ENCODE data around the gene FZD10. TPM values are rescaled to one million over a fixed set of nuclear protein-coding genes. Genes with fewer than 3 reads are reported as not detected.

FZD10 gene
- polyA plus RNA-seq, 1 donor (not counting 4 experiments of a cell fraction or from before 2014, with no cell fraction given) = 0.55 TPM

- no peak overlapping the region for H3K9ac ChIP-seq (ENCODE audit: control insufficient read depth, extremely low read depth, insufficient read depth, low read length)
- H2AFZ ChIP-seq (ENCODE audit: control insufficient read depth, low read length) = no peak overlapping the region
- no peak overlapping the region for H3K27ac ChIP-seq (ENCODE audit: control insufficient read depth, insufficient read depth, low read length)
- H3K4me2 ChIP-seq (ENCODE audit: control insufficient read depth, extremely low read depth, insufficient read depth, low read depth, low read length) = no peak overlapping the region
- no peaks in the 10 kb centered on the region for H3K9me3 ChIP-seq (ENCODE audit: control insufficient read depth, low read depth, low read length)
- peaks cover 2% of the 10 kb centered on the region for H3K4me1 ChIP-seq (ENCODE audit: control insufficient read depth, extremely low read depth, insufficient read depth, low read length)
- TF ChIP-seq EZH2 (IDR thresholded peaks at IDR 0.05; ENCODE audit: low read length) (no peak), CTCF (optimal IDR thresholded peaks at IDR 0.05 in 1 of 3, IDR thresholded peaks at IDR 0.05 in 1 of 3, conservative IDR thresholded peaks at IDR 0.05 in 1 of 3; ENCODE audit: extremely low read depth in 1 of 3, insufficient read depth in 2 of 3, low read length in 3 of 3) (no peak)
- no peaks in the 10 kb centered on the region for H3K36me3 ChIP-seq (ENCODE audit: control insufficient read depth in 2 of 2, extremely low read depth in 1 of 2, insufficient read depth in 2 of 2, low read length in 2 of 2)
- H4K20me1 ChIP-seq (ENCODE audit: control insufficient read depth, extremely low read depth, insufficient read depth, low read length) = no peaks in the 10 kb centered on the region
- no peaks in the 10 kb centered on the region for H3K79me2 ChIP-seq (ENCODE audit: control insufficient read depth, insufficient read depth, low read length)
- no peaks in the 10 kb centered on the region for H3K9me1 ChIP-seq (ENCODE audit: control insufficient read depth, extremely low read depth, insufficient read depth, low read length)
- FAIRE-seq (no peak), DNase-seq (ENCODE audit: low read depth, low spot score) (no peak)
- H3K4me3 ChIP-seq (ENCODE audit: control insufficient read depth in 2 of 3, extremely low read depth in 1 of 3, insufficient read depth in 2 of 3, low read depth in 1 of 3, low read length in 3 of 3) = no peak overlapping the region
- dilution Hi-C loops (cut with MboI; ENCODE audit: extremely low pct_ligation_motif_present, low sequenced_read_pairs) = no loop called here
- H3K27me3 ChIP-seq (ENCODE audit: control insufficient read depth, extremely low read depth, insufficient read depth, low read length) = peaks cover 8% of the 10 kb centered on the region
Measured at GRCh38 chr12:130147875-130148596, 14.2 kb upstream of the FZD10 start.

- Histone ChIP-seq H4K20me1 (ENCODE audit: control insufficient read depth, extremely low read depth, insufficient read depth, low read length) (no peaks in the 10 kb centered on the region), H3K27me3 (ENCODE audit: control insufficient read depth, extremely low read depth, insufficient read depth, low read length) (peaks cover 8% of the 10 kb centered on the region), H2AFZ (ENCODE audit: control insufficient read depth, low read length) (no peak overlapping the region), H3K9me3 (ENCODE audit: control insufficient read depth, low read depth, low read length) (no peaks in the 10 kb centered on the region), H3K9ac (ENCODE audit: control insufficient read depth, extremely low read depth, insufficient read depth, low read length) (no peak overlapping the region), H3K36me3 (ENCODE audit: control insufficient read depth in 2 of 2, extremely low read depth in 1 of 2, insufficient read depth in 2 of 2, low read length in 2 of 2) (no peaks in the 10 kb centered on the region), H3K4me3 (ENCODE audit: control insufficient read depth in 2 of 3, extremely low read depth in 1 of 3, insufficient read depth in 2 of 3, low read depth in 1 of 3, low read length in 3 of 3) (no peak overlapping the region), H3K27ac (ENCODE audit: control insufficient read depth, insufficient read depth, low read length) (no peak overlapping the region), H3K79me2 (ENCODE audit: control insufficient read depth, insufficient read depth, low read length) (no peaks in the 10 kb centered on the region), H3K9me1 (ENCODE audit: control insufficient read depth, extremely low read depth, insufficient read depth, low read length) (no peaks in the 10 kb centered on the region), H3K4me1 (ENCODE audit: control insufficient read depth, extremely low read depth, insufficient read depth, low read length) (no peaks in the 10 kb centered on the region), H3K4me2 (ENCODE audit: control insufficient read depth, extremely low read depth, insufficient read depth, low read depth, low read length) (no peak overlapping the region)
- dilution Hi-C loops (cut with MboI; ENCODE audit: extremely low pct_ligation_motif_present, low sequenced_read_pairs) = no loop called here
- FAIRE-seq (no peak), DNase-seq (ENCODE audit: low read depth, low spot score) (no peak)
- TF ChIP-seq CTCF (optimal IDR thresholded peaks at IDR 0.05 in 1 of 3, IDR thresholded peaks at IDR 0.05 in 1 of 3, conservative IDR thresholded peaks at IDR 0.05 in 1 of 3; ENCODE audit: extremely low read depth in 1 of 3, insufficient read depth in 2 of 3, low read length in 3 of 3) (no peak), EZH2 (IDR thresholded peaks at IDR 0.05; ENCODE audit: low read length) (no peak)
Measured at GRCh38 chr12:130151846-130152245, 10.4 kb upstream of the FZD10 start.

Measured in keratinocyte (primary cell).